ENCODE results near the gene CDK15. TPM values are rescaled to one million over a fixed set of nuclear protein-coding genes. Genes with fewer than 3 reads are reported as not detected.

Gene CDK15
- total and polyA plus RNA-seq, 4 donors, result 0.22 to 0.55 (median 0.40) TPM

DNA sequence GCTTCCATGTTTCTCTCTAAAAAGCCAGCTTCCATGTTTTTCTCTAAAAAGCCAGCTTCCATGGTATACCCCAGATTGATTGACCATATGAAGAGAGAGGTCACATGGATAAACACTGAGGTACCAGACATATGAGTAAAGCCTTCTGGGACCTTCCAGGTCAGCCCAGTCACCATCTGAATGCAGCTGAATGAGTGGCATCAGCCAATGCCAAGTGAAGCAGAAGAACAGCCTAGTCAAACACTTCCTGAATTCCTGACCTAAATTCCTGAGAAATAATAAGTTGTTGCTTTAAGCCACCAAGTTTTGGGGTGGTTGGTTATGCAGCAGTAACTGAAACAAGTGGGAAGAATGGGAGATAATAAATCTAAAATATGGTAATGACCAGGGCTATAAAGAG, 19.9 kb upstream of the CDK15 start:
- Histone ChIP-seq H3K36me3 (ENCODE audit: control insufficient read depth, insufficient read depth, low read length) (no peaks in the 10 kb centered on the region), H3K4me1 (ENCODE audit: control insufficient read depth, insufficient read depth, low read length) (peaks cover 8% of the 10 kb centered on the region), H3K27ac (ENCODE audit: low read depth, low read length) (no peak overlapping the region), H3K27me3 (ENCODE audit: control insufficient read depth, insufficient read depth, low read length) (no peaks in the 10 kb centered on the region), H3K4me3 (ENCODE audit: low read depth, low read length) (no peak overlapping the region), H3K9me3 (ENCODE audit: control insufficient read depth, insufficient read depth, low read length) (no peaks in the 10 kb centered on the region)
- DNase-seq (ENCODE audit: low read depth in 4 of 6, low spot score in 6 of 6), result no peak

DNA sequence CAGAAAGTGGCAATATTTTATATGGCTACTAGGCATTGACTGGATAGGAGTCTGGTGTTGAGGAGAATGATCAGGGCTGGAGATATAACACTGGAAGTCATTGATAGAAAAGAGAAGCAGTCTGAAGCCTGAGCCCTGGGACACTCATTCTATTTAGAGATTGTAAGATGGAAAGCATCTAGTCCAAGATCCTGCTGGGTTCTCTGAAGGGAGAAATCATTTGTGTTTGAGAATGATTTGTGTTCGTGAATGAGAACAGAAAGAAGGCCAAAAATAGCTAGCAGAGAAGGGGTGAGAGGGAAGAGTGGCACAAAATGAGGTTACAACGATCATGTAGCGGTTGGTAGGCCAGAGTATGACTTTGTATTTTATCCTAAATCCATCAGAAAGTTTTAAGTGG, 18.0 kb upstream of the CDK15 start:
- WGBS (ENCODE audit: insufficient coverage), result 50% methylated on average over 1 of the region's 3 CpGs
- H3K36me3 ChIP-seq (ENCODE audit: control insufficient read depth, insufficient read depth, low read length), result no peaks in the 10 kb centered on the region
- H3K4me3 ChIP-seq (ENCODE audit: low read depth, low read length), result no peak overlapping the region

DNA sequence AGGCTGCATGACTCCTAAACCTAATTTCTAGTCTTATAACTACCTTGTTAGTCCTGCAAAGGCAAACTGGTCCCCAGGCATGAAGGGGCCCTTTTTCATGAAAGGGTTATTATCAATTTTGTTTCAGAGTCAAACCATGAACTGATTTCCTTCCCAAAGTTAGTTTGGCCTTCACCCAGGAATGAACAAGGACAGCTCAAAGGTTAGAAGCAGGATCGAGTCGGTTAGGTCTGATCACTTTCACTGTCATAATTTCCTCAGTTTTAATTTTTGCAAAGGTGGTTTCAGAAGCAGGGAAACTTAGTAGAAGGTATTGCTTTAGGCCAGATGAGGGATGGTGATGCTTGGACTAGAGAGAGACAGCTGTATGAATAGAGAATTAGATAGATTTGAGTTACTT, 16.9 kb upstream of the CDK15 start:
- no peaks in the 10 kb centered on the region for H3K4me1 ChIP-seq (ENCODE audit: control insufficient read depth, insufficient read depth, low read length)
- DNase-seq (ENCODE audit: low read depth in 4 of 6, low spot score in 6 of 6), result no peak
- 100% methylated on average over 1 of the region's 2 CpGs for WGBS (ENCODE audit: insufficient coverage)
- no peaks in the 10 kb centered on the region for H3K36me3 ChIP-seq (ENCODE audit: control insufficient read depth, insufficient read depth, low read length)
- H3K27me3 ChIP-seq (ENCODE audit: control insufficient read depth, insufficient read depth, low read length), result no peaks in the 10 kb centered on the region
- H3K4me3 ChIP-seq (ENCODE audit: low read depth, low read length), result no peak overlapping the region
- no peaks in the 10 kb centered on the region for H3K9me3 ChIP-seq (ENCODE audit: control insufficient read depth, insufficient read depth, low read length)
- no peak overlapping the region for H3K27ac ChIP-seq (ENCODE audit: low read depth, low read length)

More for the DNA sequence above, 18.0 kb upstream of the CDK15 start:
- H3K27me3 ChIP-seq (ENCODE audit: control insufficient read depth, insufficient read depth, low read length), result no peaks in the 10 kb centered on the region
- DNase-seq (ENCODE audit: low read depth in 4 of 6, low spot score in 6 of 6), result no peak
- no peaks in the 10 kb centered on the region for H3K4me1 ChIP-seq (ENCODE audit: control insufficient read depth, insufficient read depth, low read length)
- no peak overlapping the region for H3K27ac ChIP-seq (ENCODE audit: low read depth, low read length)
- H3K9me3 ChIP-seq (ENCODE audit: control insufficient read depth, insufficient read depth, low read length), result no peaks in the 10 kb centered on the region

DNA sequence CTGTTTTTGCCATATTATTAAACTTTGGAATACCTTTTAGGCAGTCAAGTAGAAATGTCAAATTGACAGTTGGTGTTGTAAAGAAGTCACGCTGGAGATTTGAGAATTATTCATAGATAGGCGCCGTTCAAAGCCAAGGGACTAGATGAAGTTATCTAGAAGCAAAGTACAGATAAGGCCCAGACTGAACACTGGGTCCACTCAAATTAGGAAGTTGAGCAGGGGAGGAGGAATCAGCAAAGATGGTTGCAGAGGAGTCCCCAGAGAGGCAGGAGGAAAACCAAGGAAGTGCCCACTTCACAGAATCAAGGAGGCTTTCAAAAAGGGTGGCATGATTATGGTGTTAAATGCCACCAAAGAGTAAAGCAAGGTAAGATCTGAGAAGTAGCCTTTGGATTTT, 16.0 kb upstream of the CDK15 start:
- H3K4me1 ChIP-seq (ENCODE audit: control insufficient read depth, insufficient read depth, low read length), result no peaks in the 10 kb centered on the region
- DNase-seq (ENCODE audit: low read depth in 4 of 6, low spot score in 6 of 6), result no peak
- no peak overlapping the region for H3K27ac ChIP-seq (ENCODE audit: low read depth, low read length)
- H3K4me3 ChIP-seq (ENCODE audit: low read depth, low read length), result no peak overlapping the region
- no peaks in the 10 kb centered on the region for H3K9me3 ChIP-seq (ENCODE audit: control insufficient read depth, insufficient read depth, low read length)
- H3K36me3 ChIP-seq (ENCODE audit: control insufficient read depth, insufficient read depth, low read length), result no peaks in the 10 kb centered on the region
- 97% methylated on average over 3 of the region's 3 CpGs for WGBS (ENCODE audit: insufficient coverage)
- H3K27me3 ChIP-seq (ENCODE audit: control insufficient read depth, insufficient read depth, low read length), result no peaks in the 10 kb centered on the region

DNA sequence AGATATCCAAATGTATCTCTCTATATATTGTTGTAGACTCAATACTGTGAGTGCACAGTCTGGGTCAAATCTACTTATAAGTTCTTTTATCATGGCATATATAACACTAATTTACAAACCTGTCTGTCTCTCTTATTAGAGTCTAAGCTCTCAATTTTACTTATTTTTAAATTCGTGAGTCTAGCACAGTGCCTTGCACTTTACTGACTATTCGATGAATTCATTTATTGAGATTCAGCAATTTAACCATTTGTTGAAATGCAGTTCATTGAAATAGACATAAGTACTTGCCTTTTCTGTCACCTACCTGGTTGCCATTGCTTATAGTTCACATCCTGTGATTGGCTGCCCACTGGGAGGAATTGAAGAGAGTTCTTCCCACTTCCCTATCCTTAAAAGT, 15.3 kb upstream of the CDK15 start:
- Histone ChIP-seq H3K27ac (ENCODE audit: low read depth, low read length) (no peak overlapping the region), H3K36me3 (ENCODE audit: control insufficient read depth, insufficient read depth, low read length) (no peaks in the 10 kb centered on the region), H3K4me3 (ENCODE audit: low read depth, low read length) (no peak overlapping the region), H3K9me3 (ENCODE audit: control insufficient read depth, insufficient read depth, low read length) (no peaks in the 10 kb centered on the region), H3K27me3 (ENCODE audit: control insufficient read depth, insufficient read depth, low read length) (no peaks in the 10 kb centered on the region), H3K4me1 (ENCODE audit: control insufficient read depth, insufficient read depth, low read length) (no peaks in the 10 kb centered on the region)
- DNase-seq (ENCODE audit: low read depth in 4 of 6, low spot score in 6 of 6), result no peak
- WGBS (ENCODE audit: insufficient coverage), result no CpG with 5 or more reads among the region's 2 CpGs

DNA sequence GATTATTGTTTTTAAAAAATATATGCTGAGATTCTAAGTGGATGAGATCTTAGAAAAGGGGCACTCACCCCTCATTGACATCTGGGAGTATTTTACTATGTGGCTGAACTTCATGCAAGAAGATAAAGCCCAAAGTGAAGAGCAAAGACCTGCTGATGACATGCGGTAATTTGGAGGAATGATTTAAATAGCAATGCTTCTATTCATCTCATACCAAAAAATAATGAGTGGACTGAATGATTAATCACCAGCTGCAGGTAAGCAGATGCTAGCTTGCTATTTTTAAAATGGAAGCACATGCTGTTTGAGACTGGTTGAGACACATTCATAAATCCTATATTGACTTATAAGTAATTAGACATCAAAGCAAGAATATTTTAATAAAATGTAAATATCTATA, 12.7 kb upstream of the CDK15 start:
- no CpG with 5 or more reads among the region's 1 CpG for WGBS (ENCODE audit: insufficient coverage)
- H3K36me3 ChIP-seq (ENCODE audit: control insufficient read depth, insufficient read depth, low read length), result no peaks in the 10 kb centered on the region

DNA sequence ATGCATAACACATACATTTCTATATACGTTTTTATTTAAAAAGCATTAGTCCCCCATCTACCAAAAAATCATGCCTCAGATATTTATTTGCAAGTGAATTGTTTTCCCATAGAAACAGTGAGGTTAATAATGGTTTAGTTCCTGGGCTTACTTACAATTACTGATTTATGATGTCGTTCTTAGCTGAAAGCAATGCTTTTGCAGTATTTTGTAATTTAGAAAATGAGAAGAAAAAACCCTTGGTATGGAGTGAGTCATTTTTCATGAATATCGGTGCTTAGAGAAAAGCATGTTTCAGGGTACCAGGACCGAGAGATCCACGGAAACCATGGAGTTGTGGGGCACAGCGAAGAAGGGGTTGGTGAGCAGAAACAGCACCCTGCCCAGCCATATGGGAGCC, 12.0 kb upstream of the CDK15 start:
- no peak for DNase-seq (ENCODE audit: low read depth in 4 of 6, low spot score in 6 of 6)
- Histone ChIP-seq H3K4me3 (ENCODE audit: low read depth, low read length) (no peak overlapping the region), H3K9me3 (ENCODE audit: control insufficient read depth, insufficient read depth, low read length) (no peaks in the 10 kb centered on the region), H3K27ac (ENCODE audit: low read depth, low read length) (no peak overlapping the region), H3K36me3 (ENCODE audit: control insufficient read depth, insufficient read depth, low read length) (no peaks in the 10 kb centered on the region), H3K27me3 (ENCODE audit: control insufficient read depth, insufficient read depth, low read length) (no peaks in the 10 kb centered on the region), H3K4me1 (ENCODE audit: control insufficient read depth, insufficient read depth, low read length) (no peaks in the 10 kb centered on the region)
- WGBS (ENCODE audit: insufficient coverage), result 80% methylated on average over 4 of the region's 6 CpGs

More for the DNA sequence above, 12.7 kb upstream of the CDK15 start:
- Histone ChIP-seq H3K9me3 (ENCODE audit: control insufficient read depth, insufficient read depth, low read length) (no peaks in the 10 kb centered on the region), H3K27me3 (ENCODE audit: control insufficient read depth, insufficient read depth, low read length) (no peaks in the 10 kb centered on the region), H3K27ac (ENCODE audit: low read depth, low read length) (no peak overlapping the region), H3K4me3 (ENCODE audit: low read depth, low read length) (no peak overlapping the region), H3K4me1 (ENCODE audit: control insufficient read depth, insufficient read depth, low read length) (no peaks in the 10 kb centered on the region)
- no peak for DNase-seq (ENCODE audit: low read depth in 4 of 6, low spot score in 6 of 6)

DNA sequence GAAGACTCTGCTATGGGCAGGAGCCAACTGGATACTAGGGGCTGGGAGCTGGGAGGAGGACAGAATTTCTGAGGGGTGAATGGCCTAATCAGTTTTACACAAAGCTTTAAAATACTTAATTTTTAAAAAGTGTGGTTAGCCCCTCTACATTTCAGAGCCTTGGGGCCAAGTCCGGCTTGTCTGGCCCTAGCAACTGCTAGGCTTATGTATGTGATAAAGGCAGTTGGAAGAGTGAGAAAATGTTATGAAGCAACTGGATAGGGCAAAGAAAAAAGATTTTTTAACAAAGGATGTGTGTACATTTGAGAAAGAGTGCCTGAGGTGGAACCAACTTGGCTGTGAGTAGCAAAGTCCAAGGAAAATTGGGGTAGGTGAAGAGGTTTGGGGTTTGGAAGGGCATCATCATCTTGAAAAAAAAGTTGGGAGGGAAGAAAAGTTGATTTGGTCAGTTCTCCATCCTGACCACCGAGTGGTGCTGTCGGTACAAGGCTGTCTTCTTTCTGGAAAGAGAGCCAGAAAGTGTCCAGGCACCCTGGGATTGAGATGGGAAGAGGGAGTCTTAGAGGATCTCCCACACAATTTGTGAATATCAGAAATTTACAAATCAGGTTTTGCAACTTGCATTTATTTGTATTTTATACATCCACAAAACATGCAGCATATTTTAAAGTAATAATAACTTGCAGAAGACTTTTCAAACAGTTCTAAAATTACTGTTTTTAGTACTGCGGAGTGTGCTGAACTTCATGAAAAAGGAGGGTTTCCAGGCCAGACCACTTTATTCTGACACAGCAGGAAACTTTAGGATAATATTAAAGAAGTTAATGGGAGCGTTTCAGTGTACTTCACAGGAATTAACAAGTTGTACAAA, 10.5 kb upstream of the CDK15 start:
- Histone ChIP-seq H3K36me3 (ENCODE audit: control insufficient read depth, insufficient read depth, low read length) (no peaks in the 10 kb centered on the region), H3K27me3 (ENCODE audit: control insufficient read depth, insufficient read depth, low read length) (no peaks in the 10 kb centered on the region), H3K4me1 (ENCODE audit: control insufficient read depth, insufficient read depth, low read length) (no peaks in the 10 kb centered on the region), H3K4me3 (ENCODE audit: low read depth, low read length) (no peak overlapping the region), H3K27ac (ENCODE audit: low read depth, low read length) (no peak overlapping the region), H3K9me3 (ENCODE audit: control insufficient read depth, insufficient read depth, low read length) (no peaks in the 10 kb centered on the region)
- peak in 5 of 6 donors; percentile 13 to 74 (median 39) for DNase-seq (ENCODE audit: low read depth in 4 of 6, low spot score in 6 of 6)
- WGBS (ENCODE audit: insufficient coverage), result 0% methylated on average over 1 of the region's 5 CpGs

DNA sequence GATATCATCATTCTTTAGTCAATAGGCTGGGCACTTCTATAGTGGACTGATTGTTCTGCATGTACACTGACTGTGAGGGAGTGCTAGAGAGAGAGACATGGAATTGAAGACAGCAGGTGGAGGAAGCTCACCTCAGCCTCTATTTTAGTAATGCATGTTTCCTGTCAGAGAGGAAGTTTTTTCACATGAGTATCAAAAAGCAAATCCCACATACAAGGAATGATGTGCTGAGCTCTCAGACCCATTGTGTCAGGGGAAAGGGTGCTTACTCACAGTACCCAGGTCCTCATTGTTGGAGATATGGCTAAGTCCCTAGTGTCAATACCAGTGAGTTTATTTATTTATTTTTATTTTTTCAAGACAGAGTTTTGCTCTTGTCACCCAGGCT, 9.9 kb upstream of the CDK15 start:
- H3K36me3 ChIP-seq (ENCODE audit: control insufficient read depth, insufficient read depth, low read length), result no peaks in the 10 kb centered on the region
- no peaks in the 10 kb centered on the region for H3K4me1 ChIP-seq (ENCODE audit: control insufficient read depth, insufficient read depth, low read length)
- H3K9me3 ChIP-seq (ENCODE audit: control insufficient read depth, insufficient read depth, low read length), result no peaks in the 10 kb centered on the region
- no peak for DNase-seq (ENCODE audit: low read depth in 4 of 6, low spot score in 6 of 6)
- no peak overlapping the region for H3K27ac ChIP-seq (ENCODE audit: low read depth, low read length)
- no peaks in the 10 kb centered on the region for H3K27me3 ChIP-seq (ENCODE audit: control insufficient read depth, insufficient read depth, low read length)
- no peak overlapping the region for H3K4me3 ChIP-seq (ENCODE audit: low read depth, low read length)

DNA sequence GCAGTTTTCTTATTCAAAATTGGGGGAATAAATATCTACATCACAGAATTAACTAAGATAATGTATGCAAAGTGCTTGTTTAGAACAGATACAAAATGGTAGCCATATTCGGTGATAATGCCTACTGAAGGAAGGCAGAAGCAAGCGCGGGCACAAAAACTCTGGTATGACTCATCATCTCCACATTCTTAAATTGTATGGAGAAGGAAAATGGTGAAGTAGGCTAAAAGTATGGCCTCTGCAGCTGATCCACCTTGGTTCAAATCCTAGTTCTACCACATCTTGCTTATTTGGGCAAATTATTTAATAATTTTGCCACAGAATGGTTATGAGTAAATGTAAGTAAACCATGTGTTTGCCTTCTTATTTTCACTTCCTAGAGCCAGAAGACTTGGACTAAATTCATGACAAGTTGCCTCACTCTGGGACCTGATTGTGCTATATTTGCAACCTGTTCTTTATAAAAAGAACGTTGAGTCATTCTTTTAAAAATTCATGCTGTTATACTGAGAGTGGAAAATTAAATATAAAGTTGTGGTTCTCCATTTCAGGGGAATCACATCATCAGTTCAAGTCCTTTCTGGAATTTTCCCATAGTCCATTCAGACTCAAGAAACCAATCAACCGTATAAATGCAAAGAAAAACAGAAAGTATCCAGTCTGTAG, 9.0 kb upstream of the CDK15 start:
- no peaks in the 10 kb centered on the region for H3K27me3 ChIP-seq (ENCODE audit: control insufficient read depth, insufficient read depth, low read length)
- H3K27ac ChIP-seq (ENCODE audit: low read depth, low read length), result no peak overlapping the region
- 100% methylated on average over 1 of the region's 5 CpGs for WGBS (ENCODE audit: insufficient coverage)
- no peak for DNase-seq (ENCODE audit: low read depth in 4 of 6, low spot score in 6 of 6)
- H3K4me1 ChIP-seq (ENCODE audit: control insufficient read depth, insufficient read depth, low read length), result no peaks in the 10 kb centered on the region
- no peak overlapping the region for H3K4me3 ChIP-seq (ENCODE audit: low read depth, low read length)
- H3K9me3 ChIP-seq (ENCODE audit: control insufficient read depth, insufficient read depth, low read length), result no peaks in the 10 kb centered on the region
- H3K36me3 ChIP-seq (ENCODE audit: control insufficient read depth, insufficient read depth, low read length), result no peaks in the 10 kb centered on the region

Measured in spinal cord (tissue), 10 donors.